H1 (cell line): ENCODE data around the gene RBFOX1. TPM values are rescaled to one million over a fixed set of nuclear protein-coding genes. Genes with fewer than 3 reads are reported as not detected.

Experiments
- CTCF ChIA-PET: fragments of 300-600 bp; sonication (Branson Sonifier 250); formaldehyde crosslinking; loops from one replicate; lab custom pipeline; 2021; ENCODE audit not compliant: partially characterized antibody; lab: Charles Lee
- POLR2A ChIA-PET: fragments of 300-600 bp; sonication (Branson Sonifier 250); formaldehyde crosslinking; loops from one replicate; lab custom pipeline; 2021; ENCODE audit warnings: inconsistent platforms; ENCODE audit not compliant: partially characterized antibody; lab: Charles Lee
- DNase-seq, 2 experiments: peaks; one replicate each; pipeline versions ENCODE4 v3.0.0 to v3.0.0-alpha.2; 2010 to 2022; ENCODE audit warnings: low spot score in 2 of 2, low read depth in 1 of 2, mixed read lengths in 1 of 2
- FAIRE-seq: peaks from 2 replicates; lab custom pipeline; 2011; peaks lifted over from hg19 to GRCh38; lab: Jason Lieb, UNC
- H2AFZ ChIP-seq: 2 replicates; pipeline ENCODE4 v1.8.1; 2012; ENCODE audit warnings: low read length, inconsistent platforms
- H2AK5ac ChIP-seq: 2 replicates; pipeline ENCODE4 v1.6.1; 2013; ENCODE audit warnings: low read depth, low read length
- H2BK120ac ChIP-seq: replicated peaks from 2 replicates; pipeline ENCODE3; 2013; ENCODE audit warnings: low read depth, low read length, inconsistent platforms
- H2BK12ac ChIP-seq: 2 replicates; pipeline ENCODE4 v1.6.1; 2013; ENCODE audit warnings: low read depth, low read length
- H2BK15ac ChIP-seq: 2 replicates; pipeline ENCODE4 v1.6.1; 2013; ENCODE audit warnings: low read length
- H2BK20ac ChIP-seq: 2 replicates; pipeline ENCODE4 v1.6.1; 2013; ENCODE audit warnings: low read length
- H2BK5ac ChIP-seq: 2 replicates; pipeline ENCODE4 v1.6.1; 2013; ENCODE audit warnings: low read depth, low read length
- H3K14ac ChIP-seq: 2 replicates; pipeline ENCODE4 v1.6.1; 2013; ENCODE audit warnings: inconsistent platforms; ENCODE audit not compliant: insufficient read length
- H3K18ac ChIP-seq: 2 replicates; pipeline ENCODE4 v1.6.1; 2013; ENCODE audit warnings: low read length; ENCODE audit errors: extremely low read depth
- H3K23ac ChIP-seq: 2 replicates; pipeline ENCODE4 v1.6.1; 2013; ENCODE audit warnings: inconsistent platforms; ENCODE audit not compliant: insufficient read length
- H3K23me2 ChIP-seq: 2 replicates; pipeline ENCODE4 v1.6.1; 2013; ENCODE audit warnings: low read depth, low read length
- H3K27ac ChIP-seq: 2 replicates; pipeline ENCODE4 v1.6.1; 2011; ENCODE audit warnings: low read depth, low read length, inconsistent platforms
- H3K27me3 ChIP-seq, 4 experiments: replicated peaks in 1 of 4; 1 replicate in 1 of 4; 2 replicates in 3 of 4; pipeline versions ENCODE4 v1.6.1 to v1.8.1; 2011 to 2013; ENCODE audit warnings: low read length in 3 of 4, mild to moderate bottlenecking in 3 of 4, inconsistent platforms in 2 of 4, mixed read lengths in 2 of 4, moderate library complexity in 1 of 4; ENCODE audit not compliant: control insufficient read depth in 3 of 4, insufficient read depth in 3 of 4; ENCODE audit errors: extremely low read depth in 1 of 4
- H3K36me3 ChIP-seq, 4 experiments: 2 replicates each; pipeline versions ENCODE4 v1.6.1 to v1.8.1; 2011 to 2013; ENCODE audit warnings: mild to moderate bottlenecking in 4 of 4, low read length in 3 of 4, moderate library complexity in 2 of 4, control low read depth in 1 of 4, inconsistent platforms in 1 of 4; ENCODE audit not compliant: insufficient read depth in 4 of 4, control insufficient read depth in 2 of 4
- H3K4ac ChIP-seq: replicated peaks from 2 replicates; pipeline ENCODE3; 2013; ENCODE audit warnings: low read length, low read depth, mixed read lengths, inconsistent platforms; ENCODE audit not compliant: insufficient read length
- H3K4me1 ChIP-seq, 4 experiments: replicated peaks in 1 of 4; 1 replicate in 1 of 4; 2 replicates in 3 of 4; pipeline versions ENCODE4 v1.6.1 to v1.8.1; 2011 to 2013; ENCODE audit warnings: low read length in 3 of 4, inconsistent platforms in 2 of 4, mixed read lengths in 1 of 4; ENCODE audit not compliant: insufficient read depth in 4 of 4, control insufficient read depth in 3 of 4
- H3K4me2 ChIP-seq, 2 experiments: 2 replicates each; pipeline versions ENCODE4 v1.6.1 to v1.8.1; 2011 to 2013; ENCODE audit warnings: low read depth in 2 of 2, low read length in 2 of 2, control low read depth in 1 of 2, inconsistent platforms in 1 of 2, mild to moderate bottlenecking in 1 of 2; ENCODE audit not compliant: insufficient read depth in 1 of 2
- H3K4me3 ChIP-seq, 4 experiments: fragments of 200-600, 300-600 bp in 1 of 4; sonication (generic), shearing (Covaris generic), sonication (Bioruptor Twin) in 1 of 4; 2 replicates each; pipeline versions ENCODE4 v1.5.1 to v1.8.1; 2011 to 2016; ENCODE audit warnings: low read length in 4 of 4, low read depth in 3 of 4, control low read depth in 2 of 4, inconsistent platforms in 2 of 4, mild to moderate bottlenecking in 2 of 4, mixed read lengths in 1 of 4, moderate library complexity in 1 of 4; ENCODE audit not compliant: insufficient read depth in 2 of 4; ENCODE audit errors: extremely low read depth in 1 of 4
- H3K56ac ChIP-seq: replicated peaks from 2 replicates; pipeline ENCODE3; 2013; ENCODE audit warnings: low read depth, mild to moderate bottlenecking, mixed read lengths, low read length, inconsistent platforms; ENCODE audit not compliant: insufficient read length
- H3K79me1 ChIP-seq: 2 replicates; pipeline ENCODE4 v1.6.1; 2013; ENCODE audit warnings: low read depth, low read length, control low read depth
- H3K79me2 ChIP-seq, 2 experiments: 2 replicates each; pipeline versions ENCODE4 v1.6.1 to v1.8.1; 2012 to 2013; ENCODE audit warnings: low read length in 2 of 2, mild to moderate bottlenecking in 2 of 2, inconsistent platforms in 1 of 2; ENCODE audit not compliant: insufficient read depth in 2 of 2, control insufficient read depth in 1 of 2
- H3K9ac ChIP-seq, 4 experiments: replicated peaks in 1 of 4; 1 replicate in 1 of 4; 2 replicates in 3 of 4; pipeline versions ENCODE4 v1.6.1 to v1.8.1; 2011 to 2013; ENCODE audit warnings: low read depth in 3 of 4, low read length in 3 of 4, control low read depth in 2 of 4, mild to moderate bottlenecking in 2 of 4, moderate library complexity in 2 of 4, inconsistent platforms in 1 of 4; ENCODE audit errors: extremely low read depth in 1 of 4
- H3K9me3 ChIP-seq, 2 experiments: 2 replicates each; pipeline versions ENCODE4 v1.6.1 to v1.8.1; 2012 to 2013; ENCODE audit warnings: mild to moderate bottlenecking in 2 of 2, moderate library complexity in 2 of 2, control low read depth in 1 of 2, inconsistent platforms in 1 of 2, low read depth in 1 of 2, low read length in 1 of 2, mixed read lengths in 1 of 2; ENCODE audit not compliant: insufficient read depth in 2 of 2
- H4K20me1 ChIP-seq, 2 experiments: replicated peaks in 1 of 2; 2 replicates each; pipeline versions ENCODE3 to v1.8.1; 2011 to 2013; ENCODE audit warnings: inconsistent platforms in 2 of 2, low read length in 2 of 2, mild to moderate bottlenecking in 1 of 2; ENCODE audit not compliant: insufficient read depth in 2 of 2, control insufficient read depth in 1 of 2
- H4K5ac ChIP-seq: 2 replicates; pipeline ENCODE4 v1.6.1; 2013; ENCODE audit warnings: low read length, low read depth, mixed read lengths, inconsistent platforms; ENCODE audit not compliant: insufficient read length
- H4K8ac ChIP-seq: 2 replicates; pipeline ENCODE4 v1.8.0; 2013; ENCODE audit warnings: mild to moderate bottlenecking, moderate library complexity, low read length, inconsistent platforms; ENCODE audit not compliant: insufficient read depth; ENCODE audit errors: extremely low read depth
- H4K91ac ChIP-seq: replicated peaks from 2 replicates; pipeline ENCODE3; 2013; ENCODE audit warnings: low read length, mixed read lengths, inconsistent platforms; ENCODE audit not compliant: insufficient read length
- SIN3A ChIP-seq, 2 experiments: IDR thresholded peaks in 1 of 2; conservative IDR thresholded peaks in 1 of 2; 2 replicates each; pipeline ENCODE4 v1.6.1; 2011 to 2012; ENCODE audit warnings: low read length in 2 of 2, improper control_type of control experiment in 1 of 2, low read depth in 1 of 2, mild to moderate bottlenecking in 1 of 2
- WGBS, 2 experiments: shearing (Covaris generic) in 1 of 2; methylation state at CpG; one replicate each; pipeline versions ENCODE4 v1.1.6 to v1.1.7; 2013 to 2015; ENCODE audit warnings: low lambda C conversion rate in 2 of 2, mixed read lengths in 2 of 2, inconsistent platforms in 1 of 2, low coverage in 1 of 2, missing lambda C conversion rate in 1 of 2; ENCODE audit not compliant: insufficient replicate concordance in 2 of 2, insufficient coverage in 1 of 2, insufficient read length in 1 of 2; ENCODE audit errors: extremely low coverage in 1 of 2, missing lambda C conversion rate in 1 of 2; 5-methylcytosine and 5-hydroxymethylcytosine counted together
- polyA plus RNA-seq, 7 experiments: library from polyadenylated mRNA; depleted of rRNA in 3 of 7; stranded (reverse) in 5 of 7; unstranded in 2 of 7; fragments of >200 nt in 5 of 7; fragments of 200-250 nt in 2 of 7; gene quantifications; 1 replicate in 5 of 7; 2 replicates in 1 of 7; 4 replicates in 1 of 7; pipeline versions ENCODE4 v1.2.1 to v1.2.3, GENCODE V29; 2011 to 2013; ENCODE audit warnings: missing spikeins in 2 of 7, mixed read lengths in 2 of 7
- total RNA-seq: library from RNA; stranded (reverse); fragmentation: NEBNext Ultra II Directional; extraction: Animal tissue kit (Norgen Biotek cat#: 25700); gene quantifications from 2 replicates; pipeline ENCODE4 v1.2.1, GENCODE V29; 2021

The RBFOX1 gene
- total and polyA plus RNA-seq, 2 of the 8 experiments (the other 6 are each of a cell fraction or from before 2014, with no cell fraction given), result 1.7 to 2.8 TPM

- no peaks in the 10 kb centered on the region for H3K23me2 ChIP-seq
- no peak overlapping the region for H3K27ac ChIP-seq
- H2AFZ ChIP-seq, result no peak overlapping the region
- H4K5ac ChIP-seq, result no peak overlapping the region
- H3K4ac ChIP-seq, result no peak overlapping the region
- no peak for DNase-seq
- H3K56ac ChIP-seq, result no peak overlapping the region
- no peak for TF ChIP-seq SIN3A (conservative IDR thresholded peaks at IDR 0.05 in 1 of 2, IDR thresholded peaks at IDR 0.05 in 1 of 2; ENCODE audit: low read depth in 1 of 2, low read length in 2 of 2)
- POLR2A ChIA-PET, result no interaction called here
- H2BK120ac ChIP-seq, result no peak overlapping the region
- no peaks in the 10 kb centered on the region for H3K79me2 ChIP-seq
- no peak overlapping the region for H3K4me2 ChIP-seq
- no peak overlapping the region for H3K4me3 ChIP-seq
- H3K9me3 ChIP-seq, result peaks cover 4 to 8% of the 10 kb centered on the region in 2 experiments; a peak in 2 of 4 replicates
- 0 out of 8 replicates have a peak, but pooled peaks cover 0 to 2% (median 0%) of the 10 kb centered on the region in 4 experiments for H3K36me3 ChIP-seq
- no peak overlapping the region for H3K23ac ChIP-seq
- no peak overlapping the region for H2BK5ac ChIP-seq
- WGBS, 2 experiments, result 83% methylated on average over 7 of the region's 7 CpGs; no CpG with 5 or more reads in 1 of the 2 experiments
- no peak overlapping the region for H2BK15ac ChIP-seq
- no peak overlapping the region for H4K8ac ChIP-seq
- no peak overlapping the region for H2BK12ac ChIP-seq
- H3K9ac ChIP-seq, result no peak overlapping the region
- no peaks in the 10 kb centered on the region for H3K27me3 ChIP-seq
- H3K18ac ChIP-seq, result no peak overlapping the region
- CTCF ChIA-PET, result no interaction called here
- H2BK20ac ChIP-seq, result no peak overlapping the region
- no peak overlapping the region for H2AK5ac ChIP-seq
- H3K4me1 ChIP-seq, result no peaks in the 10 kb centered on the region
- no peak overlapping the region for H4K91ac ChIP-seq
- no peaks in the 10 kb centered on the region for H4K20me1 ChIP-seq
- H3K79me1 ChIP-seq, result no peaks in the 10 kb centered on the region
- H3K14ac ChIP-seq, result no peak overlapping the region
- FAIRE-seq, result no peak
These were observed 281.6 kb downstream of the RBFOX1 start for GRCh38 chr16:7614021-7614795.
